CD4-positive, alpha-beta T cell (primary cell): ENCODE data around the gene SNAP23. TPM values are rescaled to one million over a fixed set of nuclear protein-coding genes. Genes with fewer than 3 reads are reported as not detected.

ENCODE experiments used
- ATAC-seq: fragments of 200-7000 bp; cut with Tn5 transposase; one replicate; pipeline ENCODE4 v1.10.0; 2022; ENCODE audit warnings: mild to moderate bottlenecking; ENCODE audit not compliant: poor library complexity
- CTCF ChIA-PET: fragments of 350-600 bp; sonication (Branson Sonifier 250); formaldehyde crosslinking; loops from one replicate; lab custom pipeline; 2021; ENCODE audit warnings: antibody characterized with exemption, inconsistent platforms; lab: Charles Lee
- POLR2A ChIA-PET: fragments of 350-600 bp; sonication (Branson Sonifier 250); formaldehyde crosslinking; loops from one replicate; lab custom pipeline; 2021; ENCODE audit warnings: antibody characterized with exemption, inconsistent platforms; lab: Charles Lee
- DNase-seq, 14 experiments: peaks; one replicate each; pipeline ENCODE4 v3.0.0-alpha.2; 2013 to 2020; ENCODE audit warnings: mixed read lengths in 2 of 14
- H3K27ac ChIP-seq, 2 donors: one replicate each; pipeline versions ENCODE4 v1.5.1 to v1.7.0; 2013; ENCODE audit warnings: low read length in 2 of 2, low read depth in 1 of 2, mild to moderate bottlenecking in 1 of 2
- H3K27me3 ChIP-seq, 2 experiments: 1 replicate in 1 of 2; 2 replicates in 1 of 2; pipeline versions ENCODE4 v1.6.1 to v1.7.0; 2013; ENCODE audit warnings: low read length in 2 of 2, control low read depth in 1 of 2, mild to moderate bottlenecking in 1 of 2, moderate library complexity in 1 of 2; ENCODE audit not compliant: insufficient read depth in 2 of 2, control insufficient read depth in 1 of 2
- H3K36me3 ChIP-seq: one replicate; pipeline ENCODE4 v1.6.1; 2013; ENCODE audit warnings: low read length, control low read depth; ENCODE audit not compliant: insufficient read depth
- H3K4me1 ChIP-seq: one replicate; pipeline ENCODE4 v1.6.1; 2013; ENCODE audit warnings: low read length, control low read depth; ENCODE audit not compliant: insufficient read depth
- H3K4me3 ChIP-seq: one replicate; pipeline ENCODE4 v1.5.1; 2013; ENCODE audit warnings: mild to moderate bottlenecking, low read length, moderate library complexity
- H3K9me3 ChIP-seq, 2 experiments: 1 replicate in 1 of 2; 2 replicates in 1 of 2; pipeline versions ENCODE4 v1.6.1 to v1.7.0; 2013; ENCODE audit warnings: low read length in 2 of 2, mild to moderate bottlenecking in 2 of 2, control low read depth in 1 of 2, moderate library complexity in 1 of 2; ENCODE audit not compliant: control insufficient read depth in 1 of 2, insufficient read depth in 1 of 2
- H3K27ac Mint-ChIP-seq: one replicate; pipeline ENCODE4 v1.8.0; 2020; ENCODE audit warnings: mixed read lengths
- H3K27me3 Mint-ChIP-seq: one replicate; pipeline ENCODE4 v1.8.0; 2021; ENCODE audit warnings: mixed read lengths
- H3K36me3 Mint-ChIP-seq: one replicate; pipeline ENCODE4 v1.8.0; 2021; ENCODE audit warnings: low read depth, mixed read lengths
- H3K4me1 Mint-ChIP-seq: one replicate; pipeline ENCODE4 v1.8.0; 2021; ENCODE audit warnings: low read depth, mixed read lengths
- H3K4me3 Mint-ChIP-seq: one replicate; pipeline ENCODE4 v1.8.0; 2020; ENCODE audit warnings: mild to moderate bottlenecking, mixed read lengths
- H3K9me3 Mint-ChIP-seq: one replicate; pipeline ENCODE4 v1.8.0; 2020; ENCODE audit warnings: mixed read lengths
- CTCF ChIP-seq: fragments of 200-600 bp; IDR thresholded peaks from one replicate; pipeline ENCODE4 v1.8.0; 2022; ENCODE audit warnings: antibody characterized with exemption, mild to moderate bottlenecking
- intact Hi-C, 2 experiments: fragments of 100-400 bp; cut with DNase I in 1 of 2; cut with micrococcal nuclease in 1 of 2; formaldehyde crosslinking; loops; one replicate each; pipeline versions ENCODE4 v1.15.1 to v1.9.0; 2023 to 2025; cut with DNase I, micrococcal nuclease
- total RNA-seq, 174 experiments: library from RNA in 2 of 174; stranded (reverse) in 2 of 174; gene quantifications; one replicate each; pipeline ENCODE4 v1.2.3 and lab custom pipeline; 2021 to 2026

The SNAP23 gene
- total RNA-seq, 2 experiments from 2014 or later, result 37.4 to 40.1 TPM

GRCh38 chr15:42503825-42504224, 8.4 kb downstream of the SNAP23 start:
- Histone ChIP-seq H3K27me3 (no peaks in the 10 kb centered on the region), H3K4me1 (peaks cover 6% of the 10 kb centered on the region), H3K27ac (no peak overlapping the region), H3K36me3 (peaks cover 2% of the 10 kb centered on the region), H3K4me3 (no peak overlapping the region), H3K9me3 (no peaks in the 10 kb centered on the region)
- no peak overlapping the region for H3K4me3 Mint-ChIP-seq
- no peak for TF ChIP-seq CTCF
- intact Hi-C loops, result loop anchor here in 1 of 2 experiments (5.0 kb wide), 1 partner anchor 1087 kb away; the partner anchor contains the start of gene RTF1
- ATAC-seq (no peak), DNase-seq (no peak)
- H3K27me3 Mint-ChIP-seq, result no peaks in the 10 kb centered on the region
- ChIA-PET CTCF (interaction anchor here (1.2 kb wide), 1 partner anchor 23 kb away, joined by 3 read pairs; no protein-coding TSS in a partner anchor), POLR2A (interaction anchor here (0.8 to 1.6 kb wide), 2 partner anchors 10 to 13 kb away, joined by 4 read pairs; partner anchors contain the start of gene ZNF106)
- no peak overlapping the region for H3K27ac Mint-ChIP-seq
- peaks cover 7% of the 10 kb centered on the region for H3K36me3 Mint-ChIP-seq
- peaks cover 20% of the 10 kb centered on the region for H3K4me1 Mint-ChIP-seq
- H3K9me3 Mint-ChIP-seq, result no peaks in the 10 kb centered on the region

GRCh38 chr15:42504631-42505030, 9.2 kb downstream of the SNAP23 start:
- no peaks in the 10 kb centered on the region for H3K9me3 Mint-ChIP-seq
- Histone ChIP-seq H3K9me3 (no peaks in the 10 kb centered on the region), H3K27ac (no peak overlapping the region), H3K36me3 (peaks cover 2% of the 10 kb centered on the region), H3K27me3 (no peaks in the 10 kb centered on the region), H3K4me1 (peaks cover 5% of the 10 kb centered on the region), H3K4me3 (no peak overlapping the region)
- H3K27ac Mint-ChIP-seq, result no peak overlapping the region
- ATAC-seq (no peak), DNase-seq (no peak)
- H3K4me3 Mint-ChIP-seq, result no peak overlapping the region
- TF ChIP-seq CTCF, result no peak
- ChIA-PET POLR2A (interaction anchor here (1.0 to 1.6 kb wide), 2 partner anchors 9 to 10 kb away, joined by 4 read pairs; partner anchors contain the start of gene SNAP23), CTCF (interaction anchor here (1.2 kb wide), 1 partner anchor 22 kb away, joined by 3 read pairs; no protein-coding TSS in a partner anchor)
- no peaks in the 10 kb centered on the region for H3K27me3 Mint-ChIP-seq
- peaks cover 15% of the 10 kb centered on the region for H3K4me1 Mint-ChIP-seq
- peaks cover 10% of the 10 kb centered on the region for H3K36me3 Mint-ChIP-seq
- intact Hi-C loops, result loop anchor here in 1 of 2 experiments (5.0 kb wide), 1 partner anchor 1087 kb away; the partner anchor contains the start of gene RTF1

- Histone ChIP-seq H3K4me3 (no peak overlapping the region), H3K27ac (no peak overlapping the region), H3K36me3 (peaks cover 16% of the 10 kb centered on the region), H3K27me3 (no peaks in the 10 kb centered on the region), H3K9me3 (no peaks in the 10 kb centered on the region), H3K4me1 (no peaks in the 10 kb centered on the region)
- DNase-seq (no peak), ATAC-seq (no peak)
- Mint-ChIP-seq H3K27ac (no peak overlapping the region), H3K36me3 (peaks cover 23% of the 10 kb centered on the region), H3K4me3 (no peak overlapping the region), H3K9me3 (no peaks in the 10 kb centered on the region), H3K27me3 (no peaks in the 10 kb centered on the region), H3K4me1 (peaks cover 6% of the 10 kb centered on the region)
- ChIA-PET POLR2A (no interaction called here), CTCF (no interaction called here)
- no peak for TF ChIP-seq CTCF
- intact Hi-C loops, result no loop called here
Observed at GRCh38 chr15:42507514-42507913, 12.1 kb downstream of the SNAP23 start.
